IPS-18c (cell line): ENCODE data around the gene KRT3.

Experiments used
- H3K4me3 ChIP-seq: 2 replicates; pipeline ENCODE4 v1.7.0; 2013; ENCODE audit warnings: low read depth, mild to moderate bottlenecking, low read length, moderate library complexity; ENCODE audit not compliant: insufficient read depth
- H3K9me3 ChIP-seq: one replicate; pipeline ENCODE4 v1.6.1; 2013; ENCODE audit warnings: mild to moderate bottlenecking, low read length, moderate library complexity; ENCODE audit not compliant: control insufficient read depth, insufficient read depth

The KRT3 gene

GRCh38 chr12:52829986-52830770, 34.3 kb upstream of the KRT3 start:
- H3K9me3 ChIP-seq, result peaks cover 2% of the 10 kb centered on the region
- H3K4me3 ChIP-seq, result no peak overlapping the region

DNA sequence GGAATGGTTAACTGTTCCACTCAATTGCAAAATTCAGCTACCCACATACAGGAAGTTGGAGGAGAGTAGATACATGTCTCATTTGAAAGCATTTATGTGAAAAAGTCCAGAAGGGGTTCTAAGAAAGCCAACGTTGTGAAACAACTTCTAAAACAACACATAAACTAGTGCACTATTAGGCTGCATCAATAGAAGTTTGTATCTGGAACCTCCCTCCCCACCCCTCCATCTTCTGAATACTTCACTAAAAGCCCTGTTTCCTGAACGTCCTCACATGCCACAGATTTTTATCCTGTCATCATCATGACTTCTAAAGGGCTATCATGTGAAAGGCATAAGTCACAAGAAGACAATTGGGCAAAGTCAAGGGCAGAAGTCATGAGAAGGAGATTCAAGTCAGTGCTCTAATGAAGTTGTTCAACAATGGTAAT, 32.7 kb upstream of the KRT3 start:
- Histone ChIP-seq H3K9me3 (no peaks in the 10 kb centered on the region), H3K4me3 (no peak overlapping the region)

- H3K4me3 ChIP-seq, result no peak overlapping the region
Observed at GRCh38 chr12:52828156-52828555, 32.2 kb upstream of the KRT3 start.

DNA sequence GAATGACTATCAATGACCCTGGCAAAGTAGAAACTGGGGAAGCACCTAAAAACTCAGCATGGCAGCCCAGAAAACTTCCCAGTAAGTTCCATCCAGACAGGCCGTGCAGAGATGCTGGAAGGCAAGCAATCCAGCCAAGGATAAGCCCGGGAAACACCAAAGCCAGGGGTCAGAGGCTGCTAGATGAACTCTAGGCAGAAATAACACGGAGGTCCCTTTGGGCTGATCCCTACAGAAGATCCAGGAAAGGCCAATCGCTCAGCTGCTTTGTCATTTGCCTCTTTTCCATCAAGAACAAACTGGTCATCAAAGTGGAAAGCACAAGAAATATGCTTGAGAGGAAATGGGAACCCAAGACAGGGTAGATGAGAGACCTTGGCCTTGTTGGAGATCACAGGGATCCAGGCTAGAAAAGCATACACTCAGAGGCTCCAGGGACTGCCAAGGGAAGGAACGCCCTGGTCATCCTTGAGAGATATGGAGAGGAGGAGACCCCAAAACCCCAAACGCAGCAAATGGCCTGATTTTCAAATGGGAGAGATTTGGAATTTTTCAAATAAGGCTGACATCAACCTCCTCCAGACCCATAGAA, 31.7 kb upstream of the KRT3 start:
- Histone ChIP-seq H3K4me3 (no peak overlapping the region), H3K9me3 (no peaks in the 10 kb centered on the region)

More at GRCh38 chr12:52828156-52828555, 32.2 kb upstream of the KRT3 start:
- no peaks in the 10 kb centered on the region for H3K9me3 ChIP-seq

DNA sequence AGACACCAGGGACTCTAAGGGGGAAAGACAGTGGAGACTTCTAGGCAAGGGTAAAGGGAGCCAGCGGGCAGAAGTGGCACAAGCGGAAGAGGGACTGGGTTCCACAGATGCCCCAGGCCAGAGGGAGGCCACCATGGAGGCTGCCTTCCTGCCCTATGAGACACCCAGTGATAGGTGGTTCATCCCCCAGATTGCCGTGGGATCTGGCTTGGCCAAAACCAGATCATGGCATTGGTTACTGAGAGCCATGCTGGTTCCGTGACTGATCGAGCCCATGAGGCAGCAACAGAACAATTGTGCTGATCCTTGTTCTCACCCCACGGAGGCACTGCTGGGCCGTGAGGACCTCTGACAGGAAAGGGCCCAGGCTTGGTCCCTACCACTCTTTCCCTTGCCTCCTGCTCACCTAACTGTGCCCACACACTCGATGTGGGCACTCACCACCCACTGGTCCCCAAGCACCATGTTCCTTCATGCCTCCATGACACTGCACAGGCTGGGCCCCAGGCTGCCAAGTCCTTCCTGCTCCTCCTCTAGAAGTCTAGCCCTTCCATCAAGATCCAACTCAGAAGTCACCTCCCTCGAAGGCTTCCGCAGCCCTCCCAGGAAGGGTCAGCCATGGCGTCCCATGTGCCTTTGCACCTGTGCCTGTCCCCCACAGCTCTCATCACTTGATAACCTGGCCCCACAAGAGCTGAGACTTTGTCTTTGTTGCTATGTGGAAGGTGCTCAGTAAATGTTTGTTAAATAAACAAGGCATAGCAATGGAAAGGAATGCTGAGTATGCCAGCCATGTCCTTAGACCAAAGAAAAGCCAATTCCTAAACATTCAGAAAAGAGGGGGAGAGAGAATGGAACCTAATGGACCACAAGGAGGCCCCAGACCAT, 30.9 kb upstream of the KRT3 start:
- no peak overlapping the region for H3K4me3 ChIP-seq
- no peaks in the 10 kb centered on the region for H3K9me3 ChIP-seq

DNA sequence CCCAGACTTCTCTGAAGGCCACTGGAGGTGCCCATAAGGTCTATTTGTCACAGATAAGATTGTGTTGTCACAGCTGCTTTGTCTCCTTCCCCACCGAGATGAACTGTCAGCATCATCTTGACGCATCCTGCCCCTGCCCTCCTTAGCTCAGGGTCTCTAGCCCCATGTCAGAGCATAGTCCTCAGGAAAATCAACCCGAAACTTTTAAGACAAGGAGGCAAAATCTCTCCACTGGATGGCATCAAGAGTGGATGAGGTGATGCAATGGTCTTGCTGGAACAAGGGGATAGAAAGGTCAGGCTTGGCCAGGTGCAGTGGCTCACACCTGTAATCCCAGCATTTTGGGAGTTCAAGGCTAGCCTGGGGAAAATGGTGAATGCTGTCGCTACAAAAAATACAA, 30.0 kb upstream of the KRT3 start:
- H3K9me3 ChIP-seq, result no peaks in the 10 kb centered on the region
- no peak overlapping the region for H3K4me3 ChIP-seq

GRCh38 chr12:52824741-52825410, 29.0 kb upstream of the KRT3 start:
- H3K4me3 ChIP-seq, result no peak overlapping the region
- no peaks in the 10 kb centered on the region for H3K9me3 ChIP-seq

DNA sequence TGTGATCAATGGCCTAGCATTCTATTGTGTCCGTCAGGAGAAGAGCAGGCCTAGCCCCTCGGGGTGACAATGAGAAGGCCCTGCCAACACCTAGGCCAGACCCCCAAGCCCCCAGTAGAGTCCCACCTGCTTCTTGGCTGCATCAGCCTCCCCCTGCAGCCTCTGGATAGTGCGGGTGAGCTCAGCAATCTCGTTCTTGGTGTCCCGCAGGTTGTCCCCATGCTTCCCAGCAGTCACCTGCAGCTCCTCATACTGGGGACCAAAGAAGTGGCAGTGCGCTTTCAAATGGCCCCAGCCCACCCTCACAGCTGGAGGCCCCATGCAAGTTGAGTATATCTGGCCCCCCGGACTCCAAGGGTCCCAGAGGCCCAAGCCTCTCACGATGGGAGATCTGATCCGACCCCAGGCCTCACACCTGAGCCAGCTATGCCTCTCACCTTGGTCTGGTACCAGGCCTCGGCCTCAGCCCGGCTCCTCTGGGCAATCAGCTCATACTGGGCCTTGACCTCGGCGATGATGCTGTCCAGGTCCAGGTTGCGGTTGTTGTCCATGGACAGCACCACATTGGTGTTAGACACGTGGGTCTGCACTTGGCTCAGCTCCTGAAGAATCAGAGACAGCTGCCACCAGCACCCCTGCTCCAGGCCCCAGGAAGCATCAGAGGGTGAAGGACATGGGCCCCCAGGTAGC, 28.0 kb upstream of the KRT3 start:
- Histone ChIP-seq H3K4me3 (no peak overlapping the region), H3K9me3 (no peaks in the 10 kb centered on the region)

DNA sequence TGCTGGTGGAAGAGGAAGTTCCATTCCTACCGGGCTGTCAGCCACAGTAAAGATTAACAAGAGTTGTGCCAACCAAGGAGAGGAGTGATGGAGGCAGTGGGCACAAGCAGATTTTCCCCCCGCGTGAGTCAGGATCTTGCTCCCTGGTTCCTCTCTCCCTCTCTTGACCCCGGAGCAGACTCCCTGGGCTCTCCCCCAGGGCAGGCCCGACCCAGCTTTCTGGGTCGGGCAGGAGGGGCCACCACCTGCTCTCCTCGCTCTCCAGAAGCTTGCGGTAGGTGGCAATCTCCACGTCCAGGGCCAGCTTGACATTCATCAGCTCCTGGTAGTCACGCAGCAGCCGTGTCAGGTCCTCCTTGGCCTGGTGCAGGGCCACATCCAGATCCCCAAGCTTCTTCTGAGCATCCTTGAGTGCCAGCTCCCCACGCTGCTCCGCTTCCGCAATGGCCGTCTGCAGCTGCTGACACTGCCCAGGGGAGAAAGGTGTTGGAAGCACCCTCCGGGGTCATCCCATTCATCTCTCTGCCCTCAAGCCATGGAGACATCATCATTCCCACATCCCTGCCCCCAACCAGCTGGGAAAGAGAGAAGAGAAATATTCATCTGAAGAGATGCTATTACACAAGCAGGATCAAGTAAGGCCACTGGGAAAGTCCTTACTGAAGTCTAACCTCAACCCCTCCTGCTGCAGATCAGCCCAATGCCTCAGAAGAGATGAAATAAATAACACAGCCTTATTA, 27.0 kb upstream of the KRT3 start:
- no peak overlapping the region for H3K4me3 ChIP-seq
- H3K9me3 ChIP-seq, result no peaks in the 10 kb centered on the region

GRCh38 chr12:52821826-52822660, 26.1 kb upstream of the KRT3 start:
- H3K9me3 ChIP-seq, result no peaks in the 10 kb centered on the region
- no peak overlapping the region for H3K4me3 ChIP-seq

GRCh38 chr12:52821071-52821730, 25.3 kb upstream of the KRT3 start:
- no peak overlapping the region for H3K4me3 ChIP-seq
- no peaks in the 10 kb centered on the region for H3K9me3 ChIP-seq

- H3K4me3 ChIP-seq, result no peak overlapping the region
- H3K9me3 ChIP-seq, result no peaks in the 10 kb centered on the region
Observed at GRCh38 chr12:52820521-52820920, 24.6 kb upstream of the KRT3 start.

DNA sequence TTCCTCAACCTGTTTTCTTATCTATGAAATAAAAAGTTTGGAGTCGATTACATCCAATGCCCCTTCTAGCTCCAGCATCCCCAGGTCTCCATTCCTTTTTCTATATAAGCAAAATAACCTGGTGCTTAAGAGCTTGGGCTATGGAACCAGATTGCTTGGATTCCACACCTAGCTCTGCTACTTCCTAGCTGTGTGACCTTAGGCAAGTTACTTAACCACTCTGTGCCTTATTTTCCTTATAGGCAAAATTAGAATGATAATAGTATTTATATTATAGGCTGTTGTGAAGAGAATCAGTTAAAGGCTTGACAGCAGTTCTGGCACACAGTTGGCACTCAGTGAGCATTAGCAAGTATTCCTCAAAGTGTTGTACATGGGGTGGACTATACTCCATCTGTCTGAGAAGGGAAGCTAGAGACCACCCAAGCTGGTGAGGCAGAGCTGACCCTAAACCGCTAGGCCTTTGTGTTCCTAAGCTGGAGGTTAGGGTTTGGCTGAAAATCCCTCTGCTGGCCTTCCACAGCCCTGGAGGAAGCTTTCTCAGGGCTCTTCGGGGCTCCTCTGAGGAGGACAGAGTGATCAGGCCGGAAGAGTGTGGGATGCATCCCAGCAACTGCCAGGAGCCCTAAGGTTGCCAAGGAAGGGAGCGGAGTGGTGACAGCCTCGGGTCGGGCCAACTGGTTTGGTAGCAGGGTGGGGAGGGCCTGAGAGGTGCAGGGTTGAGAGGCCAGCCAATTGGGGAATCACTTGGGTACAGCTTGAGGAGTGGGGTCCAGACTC, 24.0 kb upstream of the KRT3 start:
- H3K9me3 ChIP-seq, result no peaks in the 10 kb centered on the region
- no peak overlapping the region for H3K4me3 ChIP-seq

DNA sequence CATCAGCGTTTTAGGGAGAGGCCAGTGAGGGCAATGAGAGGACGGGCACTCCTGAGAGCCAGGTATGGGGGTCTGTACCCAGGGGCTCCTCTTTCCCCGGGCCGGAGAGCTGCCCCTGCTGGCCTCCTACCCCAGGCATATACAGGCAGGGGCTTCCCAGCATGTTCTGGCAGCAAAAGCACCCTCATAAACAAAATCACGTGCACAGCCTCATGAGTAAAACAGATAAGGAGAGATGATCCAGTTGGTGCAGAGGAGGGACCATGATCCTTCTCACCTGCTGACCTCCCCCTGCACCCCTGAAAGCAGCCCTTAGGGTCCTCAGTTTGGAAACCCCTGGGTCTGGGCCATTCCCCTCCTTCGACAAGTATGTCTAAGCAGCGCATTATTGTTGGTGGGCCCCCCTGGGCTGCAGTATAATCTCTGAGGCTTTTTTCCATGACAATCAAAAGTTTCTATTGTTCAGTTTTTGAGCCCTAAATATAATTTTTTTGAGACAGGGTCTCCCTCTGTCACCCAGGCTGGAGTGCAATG, 23.0 kb upstream of the KRT3 start:
- no peak overlapping the region for H3K4me3 ChIP-seq
- H3K9me3 ChIP-seq, result no peaks in the 10 kb centered on the region
